G401.6 (cell line): ENCODE results near the gene LYRM1.

ENCODE experiments used
- FAIRE-seq: peaks from 2 replicates; lab custom pipeline; 2012; peaks lifted over from hg19 to GRCh38; lab: Jason Lieb, UNC

Gene LYRM1

DNA sequence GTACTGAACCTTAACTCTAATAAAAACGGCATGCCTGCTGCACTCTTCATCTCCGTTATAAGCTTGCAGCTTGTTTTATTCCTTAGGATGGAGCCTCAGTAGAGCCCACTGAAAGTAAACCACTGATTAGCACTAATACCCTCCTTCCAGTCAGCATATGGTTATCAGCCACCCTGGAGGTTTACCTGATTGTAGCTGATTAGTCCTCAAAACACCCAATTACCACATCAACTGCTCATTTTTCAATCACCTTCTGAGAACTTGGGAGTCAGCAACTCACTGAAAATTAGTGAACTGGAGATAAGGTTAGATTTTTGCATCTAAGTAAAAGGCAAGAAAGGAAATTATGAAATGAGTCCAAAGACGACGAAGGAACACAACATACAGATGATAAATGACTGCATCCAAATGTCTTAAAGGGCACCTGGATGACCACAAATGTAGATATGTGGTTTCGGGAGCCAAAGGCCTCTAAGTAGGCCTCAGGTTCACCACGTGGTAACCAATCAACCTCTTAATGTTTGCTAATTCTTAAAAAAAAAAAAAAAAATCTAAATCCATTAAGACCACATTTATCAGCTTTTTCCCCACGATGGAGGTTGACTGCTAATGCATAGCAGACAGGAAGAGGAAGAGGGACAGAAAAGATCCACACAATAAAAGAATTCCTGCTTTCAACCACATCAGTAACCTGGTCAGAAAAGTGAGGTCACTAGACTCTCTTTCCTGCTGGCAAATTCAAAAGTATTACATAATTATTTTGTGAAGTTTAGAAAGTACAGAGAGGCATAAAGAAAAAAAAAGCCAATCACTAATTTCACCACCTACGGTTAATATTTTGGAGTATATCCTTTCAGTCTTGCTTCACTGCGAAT lies 28.4 kb upstream of the LYRM1 start:
- FAIRE-seq, result no peak

- no peak for FAIRE-seq
Measured at GRCh38 chr16:20873331-20873730, 27.2 kb upstream of the LYRM1 start.

- no peak for FAIRE-seq
Measured at GRCh38 chr16:20874088-20874581, 26.4 kb upstream of the LYRM1 start.

DNA sequence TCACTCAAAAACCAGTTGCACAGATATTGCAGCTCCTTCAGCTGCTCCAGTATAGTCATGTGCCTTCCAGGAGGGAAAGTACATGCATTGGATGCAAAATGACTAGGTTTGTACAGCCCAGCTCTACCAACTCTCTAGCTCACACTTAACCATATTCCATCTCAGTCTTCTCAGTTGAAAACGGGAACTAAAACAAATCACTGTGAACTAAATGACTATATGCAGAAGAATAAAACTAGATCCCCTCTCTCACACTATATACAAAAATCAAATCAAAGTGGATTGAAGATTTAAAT lies 25.3 kb upstream of the LYRM1 start:
- FAIRE-seq, result no peak

- FAIRE-seq, result no peak
Measured at GRCh38 chr16:20878682-20879147, 21.9 kb upstream of the LYRM1 start.

GRCh38 chr16:20879175-20880040 lies 21.2 kb upstream of the LYRM1 start:
- no peak for FAIRE-seq

GRCh38 chr16:20880867-20881502 lies 19.6 kb upstream of the LYRM1 start:
- no peak for FAIRE-seq

DNA sequence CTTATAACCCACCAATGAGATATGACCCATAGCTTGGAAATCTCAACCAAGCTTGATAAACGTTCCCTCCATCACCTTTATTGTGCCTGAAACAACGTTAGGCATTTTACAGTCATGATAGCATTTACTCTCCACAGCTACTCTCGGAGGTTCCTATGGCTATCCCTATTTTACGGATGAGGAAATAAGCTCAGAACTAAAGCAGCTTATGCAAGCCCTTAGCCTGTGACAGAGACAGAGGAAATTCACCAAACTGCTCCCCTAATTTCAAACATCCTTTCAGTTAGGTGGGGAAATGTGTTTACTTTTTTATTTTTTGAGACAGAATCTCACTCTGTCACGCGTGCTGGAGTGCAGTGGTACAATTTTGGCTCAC lies 19.1 kb upstream of the LYRM1 start:
- no peak for FAIRE-seq

DNA sequence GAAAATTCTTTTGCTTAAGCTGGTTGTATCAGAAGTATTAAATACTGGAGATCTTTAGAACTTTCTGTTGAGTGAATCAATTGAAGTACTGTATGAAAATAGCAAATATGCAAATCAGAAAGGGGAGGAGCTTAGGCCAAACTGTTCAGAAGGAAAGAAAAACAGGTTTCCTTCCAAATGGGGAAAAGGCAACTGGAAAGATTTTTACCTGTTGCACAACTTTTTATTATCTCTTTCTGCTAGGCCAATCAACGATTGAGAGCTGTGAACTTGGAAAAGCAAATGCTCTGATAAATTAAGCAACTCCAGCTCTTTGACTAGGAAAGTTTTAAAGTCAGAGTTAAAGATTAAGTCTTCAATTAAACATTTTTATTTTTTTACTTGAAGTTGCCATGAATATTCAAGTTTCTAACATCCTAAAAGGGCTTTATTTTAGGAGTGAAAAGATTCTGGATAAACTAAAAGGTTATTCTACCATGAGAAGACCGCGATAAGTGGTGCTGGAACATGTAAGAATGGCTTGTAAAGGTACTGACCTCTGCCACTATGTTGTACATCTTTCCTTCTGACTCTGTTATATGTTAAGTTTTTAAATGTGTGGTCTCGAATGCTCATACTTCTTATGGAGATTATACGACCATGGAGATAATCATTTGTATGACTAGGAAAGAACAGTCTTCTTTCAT lies 16.9 kb upstream of the LYRM1 start:
- FAIRE-seq, result no peak

DNA sequence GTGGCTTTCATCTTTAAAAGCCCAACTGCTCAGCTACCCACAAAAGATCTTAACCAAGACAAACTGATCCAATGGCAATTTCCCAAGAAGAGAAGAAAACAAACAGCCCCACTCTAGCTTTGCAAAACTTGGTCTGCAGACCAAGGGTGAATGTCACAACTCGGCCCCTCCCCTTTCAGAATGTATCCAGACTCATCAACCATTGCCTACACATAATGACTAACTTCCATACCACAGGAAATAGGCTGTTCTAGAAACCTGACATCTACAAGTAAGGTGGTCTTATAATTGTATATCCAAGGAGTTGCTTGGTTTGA lies 16.4 kb upstream of the LYRM1 start:
- FAIRE-seq, result no peak

GRCh38 chr16:20886320-20886719 lies 14.3 kb upstream of the LYRM1 start:
- FAIRE-seq, result no peak

GRCh38 chr16:20887207-20887606 lies 13.4 kb upstream of the LYRM1 start:
- FAIRE-seq, result no peak

DNA sequence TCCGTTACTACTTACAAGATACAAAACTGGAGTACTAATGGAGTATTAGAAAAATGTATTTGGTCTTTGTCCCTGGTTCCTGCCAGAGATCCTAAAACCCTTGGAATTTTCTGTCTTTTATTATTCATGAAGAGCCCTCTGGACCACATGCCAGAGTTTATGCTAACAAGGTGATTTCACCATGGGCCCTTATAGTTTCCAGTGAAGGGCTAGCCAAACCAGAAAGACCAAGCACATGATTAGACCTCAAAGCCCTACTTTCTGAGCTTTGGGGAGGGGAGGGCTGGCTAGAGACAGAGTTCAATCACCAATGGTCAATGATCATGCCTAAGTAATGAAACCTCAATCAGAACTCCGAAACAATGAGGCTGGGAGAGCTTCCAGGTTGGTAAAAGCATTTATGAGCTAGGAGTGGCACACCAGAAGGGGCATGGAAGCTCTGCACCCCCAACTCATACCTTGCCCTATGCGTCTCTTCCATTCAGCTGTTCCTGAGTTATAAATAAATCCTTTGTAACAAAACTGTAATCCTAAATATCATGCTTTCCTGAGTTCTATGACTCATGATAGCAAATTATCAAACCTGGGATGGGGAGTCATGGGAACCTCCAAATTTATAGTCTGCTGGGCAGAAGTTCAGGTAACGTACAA lies 10.8 kb upstream of the LYRM1 start:
- FAIRE-seq, result no peak

DNA sequence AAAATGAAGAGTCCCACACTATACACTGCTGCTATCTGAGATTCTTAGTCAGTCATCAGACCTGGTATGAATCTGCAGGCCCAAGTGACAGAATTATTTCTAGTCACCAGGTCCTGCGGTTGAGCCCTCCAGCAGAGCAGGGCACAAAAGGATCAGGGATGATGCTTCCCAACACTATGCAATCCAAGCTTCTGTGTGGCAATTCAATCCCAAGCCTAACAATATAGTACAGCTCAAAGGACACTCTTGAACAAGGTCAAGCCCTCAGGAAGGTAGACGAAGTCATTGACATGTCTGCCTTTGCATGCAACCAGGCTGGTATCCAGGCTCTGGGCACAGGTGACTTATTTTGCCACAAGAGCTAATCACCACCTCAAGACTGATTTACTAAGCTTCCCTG lies 6.2 kb upstream of the LYRM1 start:
- FAIRE-seq, result no peak

- no peak for FAIRE-seq
Measured at GRCh38 chr16:20897253-20897897, 3.2 kb upstream of the LYRM1 start.

DNA sequence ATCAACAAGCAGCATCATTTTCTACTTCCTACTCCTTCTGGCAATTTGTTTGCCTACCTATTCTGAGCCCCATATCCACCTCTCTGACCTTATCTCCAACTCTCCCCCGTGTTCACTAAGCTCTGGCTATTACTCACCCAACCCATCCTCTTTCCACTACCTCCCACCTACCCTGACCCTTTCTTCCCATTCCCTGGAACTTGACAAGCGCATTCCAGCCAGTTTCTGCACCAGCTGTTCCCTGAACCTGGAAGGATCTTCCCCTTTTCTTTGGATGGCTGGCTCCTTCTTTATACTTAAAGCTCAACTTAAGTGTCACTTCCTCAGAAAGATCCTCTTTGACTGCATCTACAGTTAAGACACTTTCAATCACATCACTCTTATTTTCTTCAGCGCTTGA lies 2.6 kb upstream of the LYRM1 start:
- no peak for FAIRE-seq

DNA sequence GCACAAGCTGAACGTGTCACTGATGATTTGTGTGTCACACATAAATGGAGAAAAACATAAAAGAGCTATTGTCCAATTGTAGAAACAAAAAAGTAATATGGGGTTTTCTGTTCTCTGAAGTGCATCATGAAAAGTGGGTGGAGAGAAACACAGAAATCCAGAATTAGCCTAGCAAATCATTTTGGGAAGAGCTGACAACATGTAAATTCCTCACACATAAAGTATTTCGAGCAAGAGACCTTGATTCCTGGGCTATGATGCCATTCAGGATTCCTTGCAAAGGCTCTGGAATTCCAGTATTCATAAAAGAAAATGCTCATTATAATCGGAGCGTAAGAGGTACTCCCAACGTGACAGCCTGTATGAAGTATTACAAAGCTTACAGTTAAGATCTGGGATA lies 1.5 kb upstream of the LYRM1 start:
- FAIRE-seq, result no peak

DNA sequence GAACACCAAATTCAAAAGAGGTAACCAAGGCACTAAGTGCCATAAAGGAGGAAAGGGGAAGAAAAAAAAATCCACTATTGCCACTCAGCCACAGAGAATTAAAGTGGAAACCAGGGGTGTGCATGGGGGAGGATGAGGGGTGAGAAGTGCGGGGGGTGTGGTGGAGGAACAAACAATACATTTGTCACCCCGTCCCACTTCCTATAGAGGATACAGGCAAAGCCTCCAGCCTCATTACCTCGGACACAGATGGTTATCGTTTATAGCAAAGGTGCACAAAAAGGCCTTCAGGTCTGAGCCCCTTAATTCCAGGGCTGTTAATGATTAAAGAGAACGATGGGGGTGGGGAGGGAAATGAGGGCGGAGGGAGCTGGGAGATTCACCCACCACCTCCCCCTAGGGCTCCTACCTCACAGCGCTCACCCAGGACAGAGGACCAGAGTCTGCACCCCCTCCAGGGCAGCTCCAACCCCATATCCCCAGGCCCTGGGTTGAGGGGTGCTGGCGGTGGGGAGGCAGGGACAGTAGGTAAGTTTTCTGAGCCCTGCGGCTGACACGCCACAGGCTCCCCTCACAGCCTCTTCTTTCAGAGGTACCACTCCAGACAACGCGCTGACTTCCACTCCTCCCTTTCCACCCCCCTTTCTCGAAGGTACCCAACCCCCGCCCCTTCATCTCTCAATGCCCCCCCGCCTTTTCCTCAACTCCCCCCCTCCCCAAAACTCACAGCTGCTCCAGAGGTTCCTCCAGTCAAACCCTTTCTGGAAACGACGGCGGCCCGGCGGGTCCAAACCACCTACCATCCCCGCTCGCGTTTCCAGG lies 883 bp upstream of the LYRM1 start:
- FAIRE-seq, result no peak

- no peak for FAIRE-seq
Measured at GRCh38 chr16:20901068-20901435, 481 bp downstream of the LYRM1 start.

DNA sequence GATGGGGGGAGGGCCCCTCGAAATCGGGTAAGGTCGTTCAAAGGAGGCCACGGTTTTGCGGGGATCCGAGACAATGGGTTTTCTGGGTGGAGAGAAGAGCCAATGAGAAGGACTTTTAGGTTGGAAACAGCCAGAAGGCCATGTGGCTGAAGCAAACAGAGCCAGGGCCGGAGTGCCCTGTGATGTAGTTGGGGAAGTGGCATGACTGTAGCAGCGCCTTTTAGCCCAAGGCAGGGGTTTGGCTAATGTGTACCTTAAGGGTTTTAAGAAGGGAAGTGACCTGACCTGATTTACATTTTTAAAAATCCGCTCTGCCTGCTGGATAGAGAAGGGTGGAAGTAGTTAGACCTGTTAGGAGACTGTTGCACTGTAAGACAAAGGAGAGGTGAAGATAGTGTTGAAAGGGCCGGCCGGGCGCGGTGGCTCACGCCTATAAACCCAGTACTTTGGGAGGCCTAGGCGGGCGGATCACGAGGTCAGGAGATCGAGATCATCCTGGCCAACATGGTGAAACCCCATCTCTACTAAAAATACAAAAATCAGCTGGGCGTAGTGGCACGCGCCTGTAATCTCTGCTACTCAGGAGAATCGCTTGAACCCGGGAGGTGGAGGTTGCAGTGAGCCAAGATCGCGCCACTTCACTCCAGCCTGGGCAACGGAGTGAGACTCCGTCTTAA lies 1.0 kb downstream of the LYRM1 start:
- FAIRE-seq, result no peak
